Endothelial cell of umbilical vein (primary cell): ENCODE results near the gene FTO. TPM values are rescaled to one million over a fixed set of nuclear protein-coding genes. Genes with fewer than 3 reads are reported as not detected.

ENCODE experiments used
- BruUV-seq: library from RNA; stranded (reverse); fragments of 400-500 nt; replicated peaks from 2 replicates; lab custom pipeline; 2021; lab: Mats Ljungman, UMichigan
- CTCF ChIA-PET: fragments of 300-600, 350-600 bp; sonication (Branson Sonifier 250); formaldehyde crosslinking; loops from one replicate; lab custom pipeline; 2021; ENCODE audit warnings: antibody characterized with exemption, inconsistent platforms; lab: Charles Lee
- POLR2A ChIA-PET: fragments of 300-600, 350-600 bp; sonication (Branson Sonifier 250); formaldehyde crosslinking; loops from one replicate; lab custom pipeline; 2021; ENCODE audit warnings: antibody characterized with exemption, inconsistent platforms; lab: Charles Lee
- DNase-seq: peaks from one replicate; pipeline ENCODE4 v3.0.0-alpha.2; 2011; ENCODE audit warnings: low read depth, low spot score
- FAIRE-seq: peaks from 2 replicates; lab custom pipeline; 2011; peaks lifted over from hg19 to GRCh38; lab: Jason Lieb, UNC
- H2AFZ ChIP-seq: 2 replicates; pipeline ENCODE4 v1.6.0; 2012; ENCODE audit warnings: low read depth, low read length, control low read depth, inconsistent platforms
- H3K27ac ChIP-seq: 2 replicates; pipeline ENCODE4 v1.5.1; 2011; ENCODE audit warnings: low read depth, mild to moderate bottlenecking, control low read depth, low read length, moderate library complexity; ENCODE audit not compliant: insufficient read depth
- H3K27me3 ChIP-seq, 2 experiments: 2 replicates each; pipeline versions ENCODE4 v1.6.0 to v1.6.1; 2011; ENCODE audit warnings: low read length in 2 of 2, mixed read lengths in 1 of 2; ENCODE audit not compliant: control insufficient read depth in 2 of 2, insufficient read depth in 2 of 2
- H3K36me3 ChIP-seq, 2 experiments: 2 replicates in 1 of 2; 3 replicates in 1 of 2; pipeline ENCODE4 v1.5.1; 2011; ENCODE audit warnings: low read length in 2 of 2, mild to moderate bottlenecking in 1 of 2, moderate library complexity in 1 of 2; ENCODE audit not compliant: control insufficient read depth in 2 of 2, insufficient read depth in 2 of 2; ENCODE audit errors: extremely low read depth in 1 of 2
- H3K4me1 ChIP-seq: 3 replicates; pipeline ENCODE4 v1.5.1; 2011; ENCODE audit warnings: mild to moderate bottlenecking, low read length; ENCODE audit not compliant: control insufficient read depth, insufficient read depth; ENCODE audit errors: extremely low read depth
- H3K4me2 ChIP-seq: 2 replicates; pipeline ENCODE4 v1.6.1; 2011; ENCODE audit warnings: low read length, control low read depth, mixed read lengths; ENCODE audit not compliant: insufficient read depth
- H3K4me3 ChIP-seq, 3 experiments: fragments of 200-600 bp in 1 of 3; sonication (generic), shearing (Covaris generic) in 1 of 3; replicated peaks in 1 of 3; 2 replicates each; pipeline ENCODE4 v1.5.1; 2011 to 2016; ENCODE audit warnings: control low read depth in 3 of 3, low read length in 3 of 3, mild to moderate bottlenecking in 2 of 3, inconsistent platforms in 1 of 3, low read depth in 1 of 3, moderate library complexity in 1 of 3; ENCODE audit not compliant: insufficient read depth in 1 of 3
- H3K79me2 ChIP-seq: 2 replicates; pipeline ENCODE4 v1.6.0; 2012; ENCODE audit warnings: low read length, inconsistent platforms; ENCODE audit not compliant: control insufficient read depth, insufficient read depth
- H3K9ac ChIP-seq: replicated peaks from 2 replicates; pipeline ENCODE3; 2011; ENCODE audit warnings: low read length, control low read depth; ENCODE audit not compliant: insufficient read depth; ENCODE audit errors: extremely low read depth
- H3K9me1 ChIP-seq: replicated peaks from 3 replicates; pipeline ENCODE4 v1.6.0; 2011; ENCODE audit warnings: mild to moderate bottlenecking, low read length; ENCODE audit not compliant: control insufficient read depth, insufficient read depth; ENCODE audit errors: extremely low read depth
- H3K9me3 ChIP-seq: replicated peaks from 2 replicates; pipeline ENCODE4 v1.5.1; 2012; ENCODE audit warnings: low read length, inconsistent platforms; ENCODE audit not compliant: control insufficient read depth, insufficient read depth
- H4K20me1 ChIP-seq: replicated peaks from 2 replicates; pipeline ENCODE3; 2011; ENCODE audit warnings: mild to moderate bottlenecking, low read length; ENCODE audit not compliant: control insufficient read depth, insufficient read depth; ENCODE audit errors: extremely low read depth
- CTCF ChIP-seq, 2 donors: IDR thresholded peaks; 1 replicate in 1 of 2; 2 replicates in 1 of 2; pipeline ENCODE4 v1.5.1; 2011; ENCODE audit warnings: low read length in 2 of 2, mild to moderate bottlenecking in 2 of 2, moderate library complexity in 2 of 2, control low read depth in 1 of 2, inconsistent platforms in 1 of 2, low read depth in 1 of 2; ENCODE audit not compliant: insufficient read depth in 1 of 2; ENCODE audit errors: extremely low read depth in 1 of 2
- EZH2 ChIP-seq: IDR thresholded peaks from 2 replicates; pipeline ENCODE4 v1.6.1; 2012; ENCODE audit warnings: borderline replicate concordance, low read depth, mild to moderate bottlenecking, moderate library complexity, low read length, inconsistent platforms; ENCODE audit not compliant: severe bottlenecking
- FOS ChIP-seq: IDR thresholded peaks from 2 replicates; pipeline ENCODE4 v1.6.1; 2011; ENCODE audit warnings: mild to moderate bottlenecking, low read length, moderate library complexity, borderline replicate concordance; ENCODE audit not compliant: insufficient read depth
- GATA2 ChIP-seq: IDR thresholded peaks from 2 replicates; pipeline ENCODE4 v1.7.0; 2011; ENCODE audit warnings: low read depth, mild to moderate bottlenecking, moderate library complexity, mixed read lengths, low read length; ENCODE audit not compliant: insufficient read length, insufficient read depth
- MAX ChIP-seq: IDR thresholded peaks from 2 replicates; pipeline ENCODE4 v1.6.1; 2011; ENCODE audit not compliant: insufficient read depth, insufficient read length
- MYC ChIP-seq: IDR thresholded peaks from one replicate; pipeline ENCODE4 v1.6.1; 2011; ENCODE audit warnings: mild to moderate bottlenecking, low read depth, low read length
- POLR2A ChIP-seq: IDR thresholded peaks from 2 replicates; pipeline ENCODE4 v1.6.1; 2012; ENCODE audit warnings: low read depth, mild to moderate bottlenecking, control low read depth, low read length
- POLR2AphosphoS5 ChIP-seq: IDR thresholded peaks from 2 replicates; pipeline ENCODE4 v1.6.1; 2012; ENCODE audit warnings: low read depth, mild to moderate bottlenecking, control low read depth, low read length, moderate library complexity; ENCODE audit not compliant: insufficient read depth
- dilution Hi-C: fragments of 300-500 bp; cut with MboI; formaldehyde crosslinking; loops from one replicate; pipeline ENCODE4 v1.15.0; 2019; ENCODE audit warnings: low sequenced_read_pairs; ENCODE audit not compliant: extremely low pct_ligation_motif_present
- intact Hi-C: fragments of 100-400 bp; cut with micrococcal nuclease; formaldehyde crosslinking; loops from one replicate; pipeline ENCODE4 v1.10.0; 2022
- polyA plus RNA-seq, 4 experiments: library from polyadenylated mRNA; depleted of rRNA in 3 of 4; stranded (reverse) in 3 of 4; unstranded in 1 of 4; fragments of >200 nt; gene quantifications; 2 replicates each; pipeline versions ENCODE4 v1.2.1 to v1.2.3, GENCODE V29; 2011 to 2012; ENCODE audit warnings: missing spikeins in 1 of 4
- total RNA-seq: library from RNA; stranded (reverse); gene quantifications from 2 replicates; pipeline ENCODE4 v1.2.3, GENCODE V29; 2021

Gene FTO
- total and polyA plus RNA-seq, 2 donors (not counting 3 experiments of a cell fraction or from before 2014, with no cell fraction given) = 48.6 to 87.1 TPM

DNA sequence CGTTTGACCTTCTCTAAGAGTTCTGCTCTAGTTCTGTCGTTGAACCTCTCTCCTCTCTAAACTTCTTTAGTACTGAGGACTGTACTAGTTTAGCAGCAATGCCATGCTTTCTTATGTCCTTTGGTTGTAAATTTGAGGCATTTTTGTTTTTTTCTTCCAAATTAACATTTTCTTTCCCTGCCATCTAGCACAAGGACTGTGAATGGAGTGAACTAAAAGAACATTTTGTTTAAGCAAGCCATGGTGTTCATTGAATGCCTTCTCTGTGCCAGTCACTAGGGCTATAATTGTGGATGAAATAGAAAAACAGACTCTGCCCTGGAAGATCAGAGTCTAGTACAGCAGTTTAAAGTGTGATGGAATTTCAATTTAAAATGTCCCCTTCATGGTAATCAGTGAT is 137.9 kb downstream of the FTO start:
- Histone ChIP-seq H3K27ac (no peak overlapping the region), H2AFZ (no peak overlapping the region), H4K20me1 (no peaks in the 10 kb centered on the region), H3K4me1 (no peaks in the 10 kb centered on the region), H3K36me3 (no peaks in the 10 kb centered on the region), H3K27me3 (no peaks in the 10 kb centered on the region), H3K9me3 (no peaks in the 10 kb centered on the region), H3K9ac (no peak overlapping the region), H3K4me2 (no peak overlapping the region), H3K4me3 (no peak overlapping the region), H3K79me2 (no peaks in the 10 kb centered on the region), H3K9me1 (no peaks in the 10 kb centered on the region)
- no TSS peak for BruUV-seq
- FAIRE-seq = no peak
- TF ChIP-seq FOS (no peak), POLR2AphosphoS5 (no peak), GATA2 (no peak), CTCF (IDR thresholded peaks at IDR 0.05; ENCODE audit: extremely low read depth in 1 of 2, insufficient read depth in 1 of 2, low read depth in 1 of 2, low read length in 2 of 2) (no peak), EZH2 (no peak), MAX (no peak), MYC (no peak), POLR2A (no peak)
- POLR2A ChIA-PET = no interaction called here
- CTCF ChIA-PET = no interaction called here
- intact Hi-C loops (no loop called here), dilution Hi-C loops (no loop called here)
- DNase-seq = no peak
